A549 treated with AZD9567 at 1 μM for 4 hours (cell line): ENCODE data around the gene OSTN. TPM values are rescaled to one million over a fixed set of nuclear protein-coding genes. Genes with fewer than 3 reads are reported as not detected.

Source experiments
- total RNA-seq: library from RNA; stranded (reverse); fragments of 200-300 nt; extraction: Qiagen RNA extraction; gene quantifications from 5 replicates; pipeline ENCODE4 v1.2.3, GENCODE V29; 2022; ENCODE audit not compliant: insufficient read depth

OSTN gene
- total RNA-seq: not detected in 5 replicates

GRCh38 chr3:191198932-191199331 is at the start of gene OSTN:
OSTN (plus strand) TSS chr3:191199241; CDS start chr3:191212533, 13,292 bp downstream.

Other genes with a start within 250 kb of the OSTN start
- gene CCDC50, start 130.2 kb downstream of the OSTN start, total RNA-seq: 20.7 to 27.1 TPM (median 25.5 TPM) in 5 replicates
- 0.03 to 0.12 TPM in 2 of 5 replicates, not detected in the others for gene UTS2B, start 131.3 kb downstream of the OSTN start, total RNA-seq